HepG2 (cell line): ENCODE data around the gene BLOC1S1. TPM values are rescaled to one million over a fixed set of nuclear protein-coding genes. Genes with fewer than 3 reads are reported as not detected.

Experiments used
- AGO1 ChIP-seq: fragments of 200-400 bp; formaldehyde crosslinking; IDR thresholded peaks from 2 replicates; pipeline ENCODE4 v1.6.1; 2017; ENCODE audit warnings: mild to moderate bottlenecking, low read depth, low read length, moderate library complexity; ENCODE audit not compliant: poor library complexity, severe bottlenecking
- GABPA ChIP-seq, 2 experiments: IDR thresholded peaks; 2 replicates each; pipeline ENCODE4 v1.6.1; 2011 to 2016; ENCODE audit warnings: low read depth in 2 of 2, low read length in 1 of 2, missing biosample characterization in 1 of 2, missing genetic modification characterization in 1 of 2
- HDAC2 ChIP-seq: sonication (generic); formaldehyde crosslinking; IDR thresholded peaks from 2 replicates; pipeline ENCODE4 v1.4.0; 2020; ENCODE audit warnings: missing genetic modification reagents
- HHEX ChIP-seq: IDR thresholded peaks from 2 replicates; pipeline ENCODE4 v1.6.1; 2016; ENCODE audit warnings: control low read depth
- MED1 ChIP-seq: sonication (generic); formaldehyde crosslinking; IDR thresholded peaks from 2 replicates; pipeline ENCODE4 v1.4.0; 2020; ENCODE audit warnings: missing genetic modification reagents
- PPARG ChIP-seq: conservative IDR thresholded peaks from 2 replicates; pipeline ENCODE4 v1.6.1; 2016; ENCODE audit warnings: missing biosample characterization, missing genetic modification reagents
- REPIN1 ChIP-seq: sonication (generic); formaldehyde crosslinking; IDR thresholded peaks from 2 replicates; pipeline ENCODE4 v1.8.0; 2022; ENCODE audit warnings: missing genetic modification reagents, low read depth, mild to moderate bottlenecking, borderline replicate concordance
- ZNF224 ChIP-seq: sonication (generic); formaldehyde crosslinking; IDR thresholded peaks from 2 replicates; pipeline ENCODE4 v1.5.0; 2020; ENCODE audit warnings: mild to moderate bottlenecking, missing genetic modification reagents
- ZNF775 ChIP-seq: sonication (generic); formaldehyde crosslinking; IDR thresholded peaks from 2 replicates; pipeline ENCODE4 v1.4.0; 2020; ENCODE audit warnings: missing genetic modification reagents, mild to moderate bottlenecking, moderate library complexity, borderline replicate concordance
- ZNF790 ChIP-seq: sonication (generic); formaldehyde crosslinking; IDR thresholded peaks from 2 replicates; pipeline ENCODE4 v1.8.0; 2022; ENCODE audit warnings: missing genetic modification reagents, mild to moderate bottlenecking, borderline replicate concordance
- polyA plus RNA-seq, 8 experiments: library from polyadenylated mRNA; depleted of rRNA in 3 of 8; stranded (reverse) in 7 of 8; unstranded in 1 of 8; fragments of >200 nt; fragmentation: Illumina TruSeq in 4 of 8; extraction: Trizol in 4 of 8; gene quantifications; 2 replicates each; pipeline versions ENCODE4 v1.2.1 to v1.2.3, GENCODE V29; 2011 to 2016; ENCODE audit warnings: low read depth in 4 of 8, missing spikeins in 1 of 8, mixed read lengths in 1 of 8; ENCODE audit not compliant: insufficient read depth in 1 of 8
- total RNA-seq, 5 experiments: library from RNA; depleted of rRNA; stranded (reverse); fragments of >200 nt; fragmentation: Illumina TruSeq; extraction: Trizol; gene quantifications; 2 replicates each; pipeline ENCODE4 v1.2.3, GENCODE V29; 2016; ENCODE audit warnings: low read depth in 1 of 5
- TF ChIP-seq, protein P1 (sequence below): IDR thresholded peaks from 2 replicates; pipeline ENCODE4 v1.6.1; 2016; ENCODE audit warnings: low read depth
- TF ChIP-seq, protein P2 (sequence below): sonication (generic); formaldehyde crosslinking; IDR thresholded peaks from 2 replicates; pipeline ENCODE4 v1.9.0; 2022; ENCODE audit warnings: low read depth, missing genetic modification reagents
- TF ChIP-seq, protein P3 (sequence below): sonication (generic); formaldehyde crosslinking; IDR thresholded peaks from 2 replicates; pipeline ENCODE4 v1.4.0; 2020; ENCODE audit warnings: missing genetic modification reagents, borderline replicate concordance
- TF ChIP-seq, protein P4 (sequence below): IDR thresholded peaks from 2 replicates; pipeline ENCODE4 v1.6.1; 2016; ENCODE audit warnings: low read depth, borderline replicate concordance
- TF ChIP-seq, protein P5 (sequence below): sonication (generic); formaldehyde crosslinking; IDR thresholded peaks from 2 replicates; pipeline ENCODE4 v1.4.0; 2020; ENCODE audit warnings: low read depth, missing genetic modification reagents
- TF ChIP-seq, protein P6 (sequence below): IDR thresholded peaks from 2 replicates; pipeline ENCODE4 v1.6.1; 2016

Gene BLOC1S1
- total and polyA plus RNA-seq, 2 of the 13 experiments (the other 11 are each of a cell fraction or from before 2014, with no cell fraction given), result 55.1 to 95.3 TPM

DNA sequence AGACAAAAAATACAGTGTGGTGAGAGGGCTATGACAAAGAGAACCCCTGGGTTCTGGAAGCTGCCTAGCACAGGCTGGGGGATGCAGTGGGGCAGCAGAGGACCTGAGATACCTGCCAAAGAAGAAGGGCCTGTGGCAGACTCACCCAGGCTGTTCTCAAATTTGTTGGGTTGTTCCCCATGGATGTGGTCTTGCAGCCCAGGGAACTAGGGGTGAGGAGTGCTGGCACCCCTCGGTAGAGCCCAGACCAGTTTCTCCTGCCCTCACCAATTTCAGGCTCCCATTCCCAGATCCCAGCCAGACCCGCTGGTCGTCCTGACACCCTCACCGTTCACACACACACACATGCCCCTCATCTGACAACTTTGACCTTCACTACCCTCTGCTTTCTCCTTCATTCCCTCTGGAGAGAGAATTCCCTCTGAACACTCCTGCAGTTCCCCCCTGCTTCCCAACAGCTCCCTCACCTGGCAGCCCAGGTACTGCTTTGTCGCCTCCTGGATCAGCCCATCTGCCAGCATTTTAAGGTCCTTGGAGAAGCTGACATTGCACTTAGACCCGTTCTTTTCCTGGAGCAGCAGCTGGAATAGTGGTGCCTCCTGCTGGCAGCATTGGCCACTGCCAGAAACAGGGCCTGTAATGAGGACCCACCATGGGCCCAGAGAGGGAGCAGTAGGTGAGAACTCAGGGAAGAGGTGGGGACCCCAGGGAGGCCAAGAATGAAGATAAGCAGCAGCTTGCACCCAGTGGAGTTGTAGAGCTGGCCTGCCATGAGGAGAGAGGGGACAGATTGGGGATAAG lies 21.1 kb downstream of the BLOC1S1 start (continued):
- TF ChIP-seq ZNF775 (CRISPR knock-in tag), result no peak
- TF ChIP-seq, protein P1, sequence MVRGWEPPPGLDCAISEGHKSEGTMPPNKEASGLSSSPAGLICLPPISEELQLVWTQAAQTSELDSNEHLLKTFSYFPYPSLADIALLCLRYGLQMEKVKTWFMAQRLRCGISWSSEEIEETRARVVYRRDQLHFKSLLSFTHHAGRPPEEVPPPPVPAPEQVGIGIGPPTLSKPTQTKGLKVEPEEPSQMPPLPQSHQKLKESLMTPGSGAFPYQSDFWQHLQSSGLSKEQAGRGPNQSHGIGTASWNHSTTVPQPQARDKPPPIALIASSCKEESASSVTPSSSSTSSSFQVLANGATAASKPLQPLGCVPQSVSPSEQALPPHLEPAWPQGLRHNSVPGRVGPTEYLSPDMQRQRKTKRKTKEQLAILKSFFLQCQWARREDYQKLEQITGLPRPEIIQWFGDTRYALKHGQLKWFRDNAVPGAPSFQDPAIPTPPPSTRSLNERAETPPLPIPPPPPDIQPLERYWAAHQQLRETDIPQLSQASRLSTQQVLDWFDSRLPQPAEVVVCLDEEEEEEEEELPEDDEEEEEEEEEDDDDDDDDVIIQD (CRISPR knock-in tag), result peak; percentile 59; the same call in 1 of the 2 replicates
- TF ChIP-seq, protein P2, sequence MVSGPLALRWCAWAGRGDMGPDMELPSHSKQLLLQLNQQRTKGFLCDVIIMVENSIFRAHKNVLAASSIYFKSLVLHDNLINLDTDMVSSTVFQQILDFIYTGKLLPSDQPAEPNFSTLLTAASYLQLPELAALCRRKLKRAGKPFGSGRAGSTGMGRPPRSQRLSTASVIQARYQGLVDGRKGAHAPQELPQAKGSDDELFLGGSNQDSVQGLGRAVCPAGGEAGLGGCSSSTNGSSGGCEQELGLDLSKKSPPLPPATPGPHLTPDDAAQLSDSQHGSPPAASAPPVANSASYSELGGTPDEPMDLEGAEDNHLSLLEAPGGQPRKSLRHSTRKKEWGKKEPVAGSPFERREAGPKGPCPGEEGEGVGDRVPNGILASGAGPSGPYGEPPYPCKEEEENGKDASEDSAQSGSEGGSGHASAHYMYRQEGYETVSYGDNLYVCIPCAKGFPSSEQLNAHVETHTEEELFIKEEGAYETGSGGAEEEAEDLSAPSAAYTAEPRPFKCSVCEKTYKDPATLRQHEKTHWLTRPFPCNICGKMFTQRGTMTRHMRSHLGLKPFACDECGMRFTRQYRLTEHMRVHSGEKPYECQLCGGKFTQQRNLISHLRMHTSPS (CRISPR knock-in tag), result no peak
- no peak for TF ChIP-seq HHEX (CRISPR knock-in tag)
- no peak for TF ChIP-seq AGO1
- no peak for TF ChIP-seq PPARG
- TF ChIP-seq, protein P3, sequence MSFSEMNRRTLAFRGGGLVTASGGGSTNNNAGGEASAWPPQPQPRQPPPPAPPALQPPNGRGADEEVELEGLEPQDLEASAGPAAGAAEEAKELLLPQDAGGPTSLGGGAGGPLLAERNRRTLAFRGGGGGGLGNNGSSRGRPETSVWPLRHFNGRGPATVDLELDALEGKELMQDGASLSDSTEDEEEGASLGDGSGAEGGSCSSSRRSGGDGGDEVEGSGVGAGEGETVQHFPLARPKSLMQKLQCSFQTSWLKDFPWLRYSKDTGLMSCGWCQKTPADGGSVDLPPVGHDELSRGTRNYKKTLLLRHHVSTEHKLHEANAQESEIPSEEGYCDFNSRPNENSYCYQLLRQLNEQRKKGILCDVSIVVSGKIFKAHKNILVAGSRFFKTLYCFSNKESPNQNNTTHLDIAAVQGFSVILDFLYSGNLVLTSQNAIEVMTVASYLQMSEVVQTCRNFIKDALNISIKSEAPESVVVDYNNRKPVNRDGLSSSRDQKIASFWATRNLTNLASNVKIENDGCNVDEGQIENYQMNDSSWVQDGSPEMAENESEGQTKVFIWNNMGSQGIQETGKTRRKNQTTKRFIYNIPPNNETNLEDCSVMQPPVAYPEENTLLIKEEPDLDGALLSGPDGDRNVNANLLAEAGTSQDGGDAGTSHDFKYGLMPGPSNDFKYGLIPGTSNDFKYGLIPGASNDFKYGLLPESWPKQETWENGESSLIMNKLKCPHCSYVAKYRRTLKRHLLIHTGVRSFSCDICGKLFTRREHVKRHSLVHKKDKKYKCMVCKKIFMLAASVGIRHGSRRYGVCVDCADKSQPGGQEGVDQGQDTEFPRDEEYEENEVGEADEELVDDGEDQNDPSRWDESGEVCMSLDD, result no peak
- TF ChIP-seq MED1 (CRISPR knock-in tag), result peak; percentile 40; the same call in 1 of the 2 replicates
- TF ChIP-seq, protein P4, sequence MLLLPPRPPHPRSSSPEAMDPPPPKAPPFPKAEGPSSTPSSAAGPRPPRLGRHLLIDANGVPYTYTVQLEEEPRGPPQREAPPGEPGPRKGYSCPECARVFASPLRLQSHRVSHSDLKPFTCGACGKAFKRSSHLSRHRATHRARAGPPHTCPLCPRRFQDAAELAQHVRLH (CRISPR knock-in tag), result peak; percentile 62; the same call in 1 of the 2 replicates
- no peak for TF ChIP-seq GABPA (IDR thresholded peaks at IDR 0.05; ENCODE audit: low read depth, low read length)
- TF ChIP-seq GABPA (CRISPR knock-in tag; IDR thresholded peaks at IDR 0.05; ENCODE audit: low read depth), result no peak
- TF ChIP-seq ZNF224 (CRISPR knock-in tag), result no peak
- peak; percentile 33; the same call in 1 of the 2 replicates for TF ChIP-seq HDAC2 (CRISPR knock-in tag)
- TF ChIP-seq, protein P5, sequence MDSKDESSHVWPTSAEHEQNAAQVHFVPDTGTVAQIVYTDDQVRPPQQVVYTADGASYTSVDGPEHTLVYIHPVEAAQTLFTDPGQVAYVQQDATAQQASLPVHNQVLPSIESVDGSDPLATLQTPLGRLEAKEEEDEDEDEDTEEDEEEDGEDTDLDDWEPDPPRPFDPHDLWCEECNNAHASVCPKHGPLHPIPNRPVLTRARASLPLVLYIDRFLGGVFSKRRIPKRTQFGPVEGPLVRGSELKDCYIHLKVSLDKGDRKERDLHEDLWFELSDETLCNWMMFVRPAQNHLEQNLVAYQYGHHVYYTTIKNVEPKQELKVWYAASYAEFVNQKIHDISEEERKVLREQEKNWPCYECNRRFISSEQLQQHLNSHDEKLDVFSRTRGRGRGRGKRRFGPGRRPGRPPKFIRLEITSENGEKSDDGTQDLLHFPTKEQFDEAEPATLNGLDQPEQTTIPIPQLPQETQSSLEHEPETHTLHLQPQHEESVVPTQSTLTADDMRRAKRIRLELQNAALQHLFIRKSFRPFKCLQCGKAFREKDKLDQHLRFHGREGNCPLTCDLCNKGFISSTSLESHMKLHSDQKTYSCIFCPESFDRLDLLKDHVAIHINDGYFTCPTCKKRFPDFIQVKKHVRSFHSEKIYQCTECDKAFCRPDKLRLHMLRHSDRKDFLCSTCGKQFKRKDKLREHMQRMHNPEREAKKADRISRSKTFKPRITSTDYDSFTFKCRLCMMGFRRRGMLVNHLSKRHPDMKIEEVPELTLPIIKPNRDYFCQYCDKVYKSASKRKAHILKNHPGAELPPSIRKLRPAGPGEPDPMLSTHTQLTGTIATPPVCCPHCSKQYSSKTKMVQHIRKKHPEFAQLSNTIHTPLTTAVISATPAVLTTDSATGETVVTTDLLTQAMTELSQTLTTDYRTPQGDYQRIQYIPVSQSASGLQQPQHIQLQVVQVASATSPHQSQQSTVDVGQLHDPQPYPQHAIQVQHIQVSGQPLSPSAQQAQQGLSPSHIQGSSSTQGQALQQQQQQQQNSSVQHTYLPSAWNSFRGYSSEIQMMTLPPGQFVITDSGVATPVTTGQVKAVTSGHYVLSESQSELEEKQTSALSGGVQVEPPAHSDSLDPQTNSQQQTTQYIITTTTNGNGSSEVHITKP, result peak; percentile 91
- TF ChIP-seq, protein P6, sequence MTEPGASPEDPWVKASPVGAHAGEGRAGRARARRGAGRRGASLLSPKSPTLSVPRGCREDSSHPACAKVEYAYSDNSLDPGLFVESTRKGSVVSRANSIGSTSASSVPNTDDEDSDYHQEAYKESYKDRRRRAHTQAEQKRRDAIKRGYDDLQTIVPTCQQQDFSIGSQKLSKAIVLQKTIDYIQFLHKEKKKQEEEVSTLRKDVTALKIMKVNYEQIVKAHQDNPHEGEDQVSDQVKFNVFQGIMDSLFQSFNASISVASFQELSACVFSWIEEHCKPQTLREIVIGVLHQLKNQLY, result 0 out of 2 replicates have a peak, but pooled peaks have one; percentile 29
- TF ChIP-seq ZNF790 (CRISPR knock-in tag), result no peak
- peak; percentile 38; the same call in 1 of the 2 replicates for TF ChIP-seq REPIN1 (CRISPR knock-in tag)
